Keratinocyte (primary cell): ENCODE measurements around the gene OLFML1. TPM values are rescaled to one million over a fixed set of nuclear protein-coding genes. Genes with fewer than 3 reads are reported as not detected.

Source experiments
- DNase-seq: peaks from one replicate; pipeline ENCODE4 v3.0.0-alpha.2; 2011; ENCODE audit warnings: low read depth, missing footprints, low spot score
- FAIRE-seq: peaks from 2 replicates; lab custom pipeline; 2011; peaks lifted over from hg19 to GRCh38; lab: Jason Lieb, UNC
- H2AFZ ChIP-seq: 2 replicates; pipeline ENCODE4 v1.6.0; 2012; ENCODE audit warnings: low read length, control low read depth, inconsistent platforms; ENCODE audit not compliant: control insufficient read depth
- H3K27ac ChIP-seq: 2 replicates; pipeline ENCODE4 v1.5.1; 2011; ENCODE audit warnings: low read length; ENCODE audit not compliant: control insufficient read depth, insufficient read depth
- H3K27me3 ChIP-seq: 3 replicates; pipeline ENCODE4 v1.6.0; 2011; ENCODE audit warnings: low read length; ENCODE audit not compliant: control insufficient read depth, insufficient read depth; ENCODE audit errors: extremely low read depth
- H3K36me3 ChIP-seq, 2 experiments: 2 replicates in 1 of 2; 3 replicates in 1 of 2; pipeline ENCODE4 v1.5.1; 2011; ENCODE audit warnings: low read length in 2 of 2, mild to moderate bottlenecking in 1 of 2; ENCODE audit not compliant: control insufficient read depth in 2 of 2, insufficient read depth in 2 of 2; ENCODE audit errors: extremely low read depth in 1 of 2
- H3K4me1 ChIP-seq: 3 replicates; pipeline ENCODE4 v1.5.1; 2011; ENCODE audit warnings: low read length; ENCODE audit not compliant: control insufficient read depth, insufficient read depth; ENCODE audit errors: extremely low read depth
- H3K4me2 ChIP-seq: 3 replicates; pipeline ENCODE4 v1.6.0; 2011; ENCODE audit warnings: low read depth, low read length; ENCODE audit not compliant: control insufficient read depth, insufficient read depth; ENCODE audit errors: extremely low read depth
- H3K4me3 ChIP-seq, 3 experiments: fragments of 200-600 bp in 1 of 3; sonication (generic) in 1 of 3; 2 replicates in 2 of 3; 3 replicates in 1 of 3; pipeline ENCODE4 v1.5.1; 2011 to 2016; ENCODE audit warnings: low read length in 3 of 3, mild to moderate bottlenecking in 3 of 3, control low read depth in 2 of 3, inconsistent platforms in 1 of 3, low read depth in 1 of 3, mixed read lengths in 1 of 3, mixed run types in 1 of 3, moderate library complexity in 1 of 3; ENCODE audit not compliant: control insufficient read depth in 2 of 3, insufficient read depth in 2 of 3; ENCODE audit errors: extremely low read depth in 1 of 3
- H3K79me2 ChIP-seq: 2 replicates; pipeline ENCODE4 v1.6.0; 2012; ENCODE audit warnings: low read length; ENCODE audit not compliant: control insufficient read depth, insufficient read depth
- H3K9ac ChIP-seq: 3 replicates; pipeline ENCODE4 v1.6.0; 2011; ENCODE audit warnings: low read length; ENCODE audit not compliant: control insufficient read depth, insufficient read depth; ENCODE audit errors: extremely low read depth
- H3K9me1 ChIP-seq: 3 replicates; pipeline ENCODE4 v1.6.0; 2011; ENCODE audit warnings: low read length; ENCODE audit not compliant: control insufficient read depth, insufficient read depth; ENCODE audit errors: extremely low read depth
- H3K9me3 ChIP-seq: 2 replicates; pipeline ENCODE4 v1.5.1; 2012; ENCODE audit warnings: low read depth, low read length; ENCODE audit not compliant: control insufficient read depth
- H4K20me1 ChIP-seq: 3 replicates; pipeline ENCODE4 v1.6.0; 2011; ENCODE audit warnings: low read length; ENCODE audit not compliant: control insufficient read depth, insufficient read depth; ENCODE audit errors: extremely low read depth
- EZH2 ChIP-seq: IDR thresholded peaks from one replicate; pipeline ENCODE4 v1.6.1; 2012; ENCODE audit warnings: inconsistent platforms, mild to moderate bottlenecking, low read length, moderate library complexity
- dilution Hi-C: fragments of 300-500 bp; cut with MboI; formaldehyde crosslinking; loops from one replicate; pipeline ENCODE4 v1.7.0; 2020; ENCODE audit warnings: low sequenced_read_pairs; ENCODE audit not compliant: extremely low pct_ligation_motif_present
- polyA plus RNA-seq, 5 experiments: library from polyadenylated mRNA; depleted of rRNA in 3 of 5; stranded (reverse) in 3 of 5; stranded (forward) in 1 of 5; unstranded in 1 of 5; fragments of >200 nt; gene quantifications; 1 replicate in 1 of 5; 2 replicates in 3 of 5; 3 replicates in 1 of 5; pipeline versions ENCODE4 v1.2.1 to v1.2.3, GENCODE V29; 2011 to 2012; ENCODE audit warnings: missing spikeins in 2 of 5, low read depth in 1 of 5, low replicate concordance in 1 of 5
- TF ChIP-seq, protein P1 (sequence below), 3 experiments: IDR thresholded peaks in 1 of 3; conservative IDR thresholded peaks in 1 of 3; optimal IDR thresholded peaks in 1 of 3; 2 replicates in 2 of 3; 3 replicates in 1 of 3; pipeline versions ENCODE3 to v1.5.1; 2011; ENCODE audit warnings: low read length in 3 of 3, mild to moderate bottlenecking in 3 of 3, moderate library complexity in 2 of 3, control low read depth in 1 of 3, inconsistent platforms in 1 of 3; ENCODE audit not compliant: insufficient read depth in 2 of 3; ENCODE audit errors: extremely low read depth in 1 of 3

Gene OLFML1
- polyA plus RNA-seq, 1 donor (not counting 4 experiments of a cell fraction or from before 2014, with no cell fraction given), result not detected

DNA sequence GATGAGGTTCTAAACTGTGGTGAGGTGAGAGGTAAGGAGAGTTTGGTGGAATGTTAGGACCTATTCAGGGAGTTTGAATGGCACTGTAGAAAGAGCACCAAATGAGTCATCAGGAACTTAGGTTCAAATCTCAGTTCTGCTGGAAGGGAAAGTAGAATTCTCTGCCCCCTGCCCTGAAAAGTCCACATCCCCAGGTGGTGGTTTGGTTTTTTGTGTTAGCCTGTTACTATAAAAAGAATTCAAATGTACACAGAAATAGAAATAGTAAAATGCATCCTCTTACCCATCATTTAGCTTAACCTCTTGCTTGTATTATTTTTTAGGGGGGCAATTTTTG is 48.7 kb downstream of the OLFML1 start:
- FAIRE-seq (no peak), DNase-seq (no peak)
- dilution Hi-C loops, result no loop called here
- Histone ChIP-seq H3K27ac (no peak overlapping the region), H3K4me1 (no peaks in the 10 kb centered on the region), H3K4me2 (no peak overlapping the region), H2AFZ (no peak overlapping the region), H3K27me3 (peaks cover 14% of the 10 kb centered on the region), H4K20me1 (no peaks in the 10 kb centered on the region), H3K9ac (no peak overlapping the region), H3K36me3 (no peaks in the 10 kb centered on the region), H3K4me3 (no peak overlapping the region), H3K9me3 (no peaks in the 10 kb centered on the region), H3K79me2 (no peaks in the 10 kb centered on the region), H3K9me1 (no peaks in the 10 kb centered on the region)
- TF ChIP-seq EZH2, result no peak
- TF ChIP-seq, protein P1, sequence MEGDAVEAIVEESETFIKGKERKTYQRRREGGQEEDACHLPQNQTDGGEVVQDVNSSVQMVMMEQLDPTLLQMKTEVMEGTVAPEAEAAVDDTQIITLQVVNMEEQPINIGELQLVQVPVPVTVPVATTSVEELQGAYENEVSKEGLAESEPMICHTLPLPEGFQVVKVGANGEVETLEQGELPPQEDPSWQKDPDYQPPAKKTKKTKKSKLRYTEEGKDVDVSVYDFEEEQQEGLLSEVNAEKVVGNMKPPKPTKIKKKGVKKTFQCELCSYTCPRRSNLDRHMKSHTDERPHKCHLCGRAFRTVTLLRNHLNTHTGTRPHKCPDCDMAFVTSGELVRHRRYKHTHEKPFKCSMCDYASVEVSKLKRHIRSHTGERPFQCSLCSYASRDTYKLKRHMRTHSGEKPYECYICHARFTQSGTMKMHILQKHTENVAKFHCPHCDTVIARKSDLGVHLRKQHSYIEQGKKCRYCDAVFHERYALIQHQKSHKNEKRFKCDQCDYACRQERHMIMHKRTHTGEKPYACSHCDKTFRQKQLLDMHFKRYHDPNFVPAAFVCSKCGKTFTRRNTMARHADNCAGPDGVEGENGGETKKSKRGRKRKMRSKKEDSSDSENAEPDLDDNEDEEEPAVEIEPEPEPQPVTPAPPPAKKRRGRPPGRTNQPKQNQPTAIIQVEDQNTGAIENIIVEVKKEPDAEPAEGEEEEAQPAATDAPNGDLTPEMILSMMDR (optimal IDR thresholded peaks at IDR 0.05 in 1 of 3, IDR thresholded peaks at IDR 0.05 in 1 of 3, conservative IDR thresholded peaks at IDR 0.05 in 1 of 3; ENCODE audit: extremely low read depth in 1 of 3, insufficient read depth in 2 of 3, low read length in 3 of 3), result no peak

DNA sequence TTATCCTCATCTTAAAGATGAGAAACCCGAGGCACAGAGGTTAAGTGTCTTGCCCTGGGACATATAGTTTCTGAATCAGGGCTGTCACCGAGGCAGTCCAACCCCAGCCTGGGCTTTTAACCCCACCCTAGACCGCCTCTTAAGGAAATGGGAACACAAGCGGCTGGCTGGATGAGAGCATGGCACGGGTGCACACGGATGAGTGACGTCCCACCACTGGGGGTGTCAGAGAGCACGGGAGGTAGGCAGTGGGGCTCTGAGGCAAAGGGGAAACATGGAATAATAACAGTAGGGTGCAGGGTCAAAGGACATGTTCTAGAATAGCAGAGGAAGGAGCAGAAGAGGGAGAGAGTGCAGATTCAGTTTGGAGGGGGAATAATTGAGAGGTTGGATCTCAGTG is 50.8 kb downstream of the OLFML1 start:
- Histone ChIP-seq H4K20me1 (no peaks in the 10 kb centered on the region), H3K4me3 (no peak overlapping the region), H3K27ac (no peak overlapping the region), H3K4me2 (no peak overlapping the region), H3K4me1 (no peaks in the 10 kb centered on the region), H3K9me3 (no peaks in the 10 kb centered on the region), H3K36me3 (no peaks in the 10 kb centered on the region), H2AFZ (no peak overlapping the region), H3K9me1 (no peaks in the 10 kb centered on the region), H3K27me3 (peaks cover 19% of the 10 kb centered on the region), H3K79me2 (no peaks in the 10 kb centered on the region), H3K9ac (no peak overlapping the region)
- FAIRE-seq, result no peak
- TF ChIP-seq, protein P1 (optimal IDR thresholded peaks at IDR 0.05 in 1 of 3, IDR thresholded peaks at IDR 0.05 in 1 of 3, conservative IDR thresholded peaks at IDR 0.05 in 1 of 3; ENCODE audit: extremely low read depth in 1 of 3, insufficient read depth in 2 of 3, low read length in 3 of 3), result peak in 2 of 3 experiments; percentile 23 to 32
- no peak for TF ChIP-seq EZH2
- dilution Hi-C loops, result no loop called here
- no peak for DNase-seq
